IPS-20b (cell line): ENCODE results near the gene CHCHD4.
"Not testable (repeated sequence)": the region's sequence is repeated elsewhere in the genome, so short reads cannot be mapped to it uniquely, and the experiment has no call there.

Experiments used
- H3K27ac ChIP-seq: one replicate; pipeline ENCODE4 v1.5.1; 2013; ENCODE audit warnings: low read length
- H3K27me3 ChIP-seq: 2 replicates; pipeline ENCODE4 v1.6.1; 2013; ENCODE audit warnings: mild to moderate bottlenecking, low read length, inconsistent platforms; ENCODE audit not compliant: insufficient read depth
- H3K36me3 ChIP-seq: 2 replicates; pipeline ENCODE4 v1.6.1; 2013; ENCODE audit warnings: low read depth, mild to moderate bottlenecking, inconsistent platforms, low read length, moderate library complexity; ENCODE audit not compliant: insufficient read depth
- H3K4me1 ChIP-seq: 2 replicates; pipeline ENCODE4 v1.6.1; 2013; ENCODE audit warnings: mild to moderate bottlenecking, control low read depth, inconsistent platforms, low read length, moderate library complexity; ENCODE audit not compliant: insufficient read depth
- H3K4me3 ChIP-seq: 2 replicates; pipeline ENCODE4 v1.5.1; 2013; ENCODE audit warnings: mild to moderate bottlenecking, low read length, inconsistent platforms
- H3K9ac ChIP-seq: 2 replicates; pipeline ENCODE4 v1.6.1; 2013; ENCODE audit warnings: low read depth, mild to moderate bottlenecking, inconsistent platforms, low read length, moderate library complexity
- H3K9me3 ChIP-seq: 2 replicates; pipeline ENCODE4 v1.6.1; 2013; ENCODE audit warnings: mild to moderate bottlenecking, low read depth, low read length, inconsistent platforms; ENCODE audit not compliant: insufficient read depth

The CHCHD4 gene

GRCh38 chr3:14113965-14114635 lies 10.6 kb downstream of the CHCHD4 start:
- Histone ChIP-seq H3K4me1 (no peaks in the 10 kb centered on the region), H3K27ac (no peak overlapping the region), H3K9me3 (no peaks in the 10 kb centered on the region), H3K9ac (no peak overlapping the region), H3K4me3 (no peak overlapping the region), H3K36me3 (peaks cover 58% of the 10 kb centered on the region), H3K27me3 (no peaks in the 10 kb centered on the region)

DNA sequence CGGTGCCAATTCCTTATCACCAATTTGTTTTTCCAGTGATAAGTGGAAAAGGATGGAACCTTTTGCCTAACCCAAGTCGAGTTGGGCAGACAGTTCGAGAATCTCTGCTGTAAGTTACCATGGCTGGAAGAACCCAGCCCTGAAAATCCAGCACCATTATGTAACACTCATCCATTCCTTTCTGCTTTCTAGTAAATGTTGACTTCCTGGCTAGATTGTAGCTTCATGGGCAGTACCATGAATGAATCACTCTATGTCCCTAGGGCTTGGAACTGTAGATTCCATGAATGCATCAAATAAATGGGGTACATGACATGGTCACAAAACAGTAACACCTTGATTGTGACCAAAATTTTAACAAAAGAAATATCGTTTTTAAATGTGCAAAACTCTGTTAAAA lies 14.0 kb downstream of the CHCHD4 start:
- Histone ChIP-seq H3K27me3 (no peaks in the 10 kb centered on the region), H3K9me3 (no peaks in the 10 kb centered on the region), H3K27ac (no peak overlapping the region), H3K4me3 (no peak overlapping the region), H3K4me1 (no peaks in the 10 kb centered on the region), H3K9ac (no peak overlapping the region), H3K36me3 (peaks cover 49% of the 10 kb centered on the region)

GRCh38 chr3:14109821-14110220 lies 14.8 kb downstream of the CHCHD4 start:
- H3K36me3 ChIP-seq = peaks cover 40% of the 10 kb centered on the region
- H3K4me3 ChIP-seq, H3K4me1 ChIP-seq, H3K27ac ChIP-seq, H3K9me3 ChIP-seq, H3K9ac ChIP-seq, H3K27me3 ChIP-seq: not testable (repeated sequence)

GRCh38 chr3:14097616-14098391 lies 26.9 kb downstream of the CHCHD4 start:
- Histone ChIP-seq H3K9ac (no peak overlapping the region), H3K36me3 (no peaks in the 10 kb centered on the region), H3K9me3 (peaks cover 8% of the 10 kb centered on the region; the same call in 1 of the 2 replicates), H3K4me1 (no peaks in the 10 kb centered on the region), H3K4me3 (no peak overlapping the region), H3K27ac (no peak overlapping the region), H3K27me3 (no peaks in the 10 kb centered on the region)

- Histone ChIP-seq H3K27me3 (no peaks in the 10 kb centered on the region), H3K27ac (no peak overlapping the region), H3K36me3 (no peaks in the 10 kb centered on the region)
These were observed 27.9 kb downstream of the CHCHD4 start for GRCh38 chr3:14096742-14097141.

DNA sequence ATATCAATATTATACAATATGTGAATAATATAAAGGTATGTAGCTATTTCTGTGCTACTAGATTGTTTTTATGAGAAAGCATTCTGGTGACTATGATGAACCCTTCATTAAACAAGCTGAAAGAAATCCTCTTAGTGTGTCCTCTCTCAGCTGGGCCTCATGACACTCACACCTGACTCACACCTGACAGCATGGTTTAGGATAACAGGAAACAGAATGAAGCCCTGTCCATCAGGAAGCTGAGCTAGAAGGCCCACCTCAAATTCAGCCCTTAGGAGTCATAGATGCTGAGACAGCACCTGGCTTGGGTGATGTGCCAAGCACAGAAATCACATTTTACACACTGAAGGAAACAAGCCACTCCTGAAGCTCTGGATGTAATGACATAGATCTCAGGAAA lies 30.8 kb downstream of the CHCHD4 start:
- Histone ChIP-seq H3K4me3 (no peak overlapping the region), H3K27ac (no peak overlapping the region), H3K9ac (no peak overlapping the region), H3K36me3 (no peaks in the 10 kb centered on the region), H3K4me1 (peaks cover 7% of the 10 kb centered on the region; the same call in 1 of the 2 replicates), H3K27me3 (no peaks in the 10 kb centered on the region), H3K9me3 (0 out of 2 replicates have a peak, but pooled peaks cover 5% of the 10 kb centered on the region)

More at GRCh38 chr3:14096742-14097141, 27.9 kb downstream of the CHCHD4 start:
- Histone ChIP-seq H3K9me3 (peaks cover 8% of the 10 kb centered on the region; the same call in 1 of the 2 replicates), H3K4me3 (no peak overlapping the region), H3K4me1 (peaks cover 4% of the 10 kb centered on the region; the same call in 1 of the 2 replicates), H3K9ac (no peak overlapping the region)

GRCh38 chr3:14092464-14092863 lies 32.2 kb downstream of the CHCHD4 start:
- Histone ChIP-seq H3K4me3 (no peak overlapping the region), H3K27ac (no peak overlapping the region), H3K27me3 (no peaks in the 10 kb centered on the region), H3K36me3 (no peaks in the 10 kb centered on the region), H3K9me3 (peaks cover 14% of the 10 kb centered on the region), H3K9ac (no peak overlapping the region), H3K4me1 (peaks cover 7% of the 10 kb centered on the region; the same call in 1 of the 2 replicates)

DNA sequence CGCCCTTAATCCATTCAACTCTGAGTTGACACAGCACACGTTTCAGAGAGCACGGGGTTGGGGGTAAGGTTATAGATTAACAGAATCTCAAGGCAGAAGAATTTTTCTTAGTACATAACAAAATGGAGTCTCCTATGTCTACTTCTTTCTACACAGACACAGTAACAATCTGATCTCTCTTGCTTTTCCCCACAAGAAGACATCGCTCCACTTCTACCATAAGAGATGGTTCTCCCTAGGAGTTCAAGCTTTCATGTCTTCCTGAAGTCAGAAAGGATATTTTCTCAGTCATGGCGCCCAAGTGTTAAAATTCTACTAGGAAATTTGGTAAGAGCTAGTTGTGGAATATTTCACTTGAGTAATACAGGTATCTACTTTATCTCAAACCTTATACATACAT lies 32.7 kb downstream of the CHCHD4 start:
- H3K4me3 ChIP-seq, H3K36me3 ChIP-seq, H3K9ac ChIP-seq, H3K27me3 ChIP-seq, H3K27ac ChIP-seq, H3K4me1 ChIP-seq: not testable (repeated sequence)
- peaks cover 15% of the 10 kb centered on the region for H3K9me3 ChIP-seq

DNA sequence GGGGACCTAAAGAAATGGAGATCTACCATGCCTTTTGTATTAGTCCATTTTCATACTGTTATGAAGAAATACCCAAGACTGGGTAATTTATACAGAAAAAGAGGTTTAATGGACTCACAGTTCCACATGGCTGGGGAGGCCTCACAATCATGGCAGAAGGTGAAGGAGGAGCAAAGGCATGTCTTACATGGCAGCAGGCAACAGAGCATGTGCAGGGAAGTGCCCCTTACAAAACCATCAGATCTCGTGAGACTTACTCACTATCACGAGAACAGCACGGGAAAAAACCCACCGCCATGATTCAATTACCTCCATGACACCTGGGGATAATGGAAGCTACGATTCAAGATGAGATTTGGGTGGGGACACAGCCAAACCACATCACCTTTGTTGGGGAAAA lies 37.2 kb downstream of the CHCHD4 start:
- not testable (repeated sequence) for H3K36me3 ChIP-seq, H3K9ac ChIP-seq, H3K27me3 ChIP-seq, H3K27ac ChIP-seq, H3K4me1 ChIP-seq, H3K4me3 ChIP-seq
- peaks cover 20% of the 10 kb centered on the region for H3K9me3 ChIP-seq

DNA sequence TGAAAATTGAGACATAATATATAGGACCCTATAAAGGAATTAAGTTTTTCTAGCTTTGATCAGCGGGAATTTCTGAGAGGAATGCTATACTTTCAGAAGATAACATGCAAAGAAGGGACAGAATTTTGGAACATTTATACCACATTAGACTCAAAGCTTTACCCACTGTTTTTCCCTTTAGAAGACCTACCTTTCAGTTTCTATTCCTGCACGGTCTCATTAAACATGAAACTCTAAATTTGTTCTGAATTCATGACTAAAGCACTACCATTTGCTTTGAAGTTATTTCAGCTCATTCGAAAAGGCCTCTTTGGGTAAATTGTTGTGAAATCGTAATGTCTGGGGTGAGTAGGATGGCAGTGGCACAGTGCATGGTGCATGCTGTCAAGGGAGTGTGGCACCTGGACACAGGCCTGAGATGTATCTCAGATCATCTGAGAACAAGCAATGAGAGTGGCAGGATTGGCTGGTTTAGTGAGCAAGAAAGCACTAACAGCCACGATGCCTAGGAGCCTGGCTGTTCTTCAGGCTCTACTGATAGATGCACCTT lies 42.5 kb downstream of the CHCHD4 start:
- no peaks in the 10 kb centered on the region for H3K27me3 ChIP-seq
- H3K4me1 ChIP-seq = no peaks in the 10 kb centered on the region
- peaks cover 36% of the 10 kb centered on the region for H3K9me3 ChIP-seq
- no peaks in the 10 kb centered on the region for H3K36me3 ChIP-seq
- H3K27ac ChIP-seq = no peak overlapping the region
- no peak overlapping the region for H3K4me3 ChIP-seq
- H3K9ac ChIP-seq = no peak overlapping the region

DNA sequence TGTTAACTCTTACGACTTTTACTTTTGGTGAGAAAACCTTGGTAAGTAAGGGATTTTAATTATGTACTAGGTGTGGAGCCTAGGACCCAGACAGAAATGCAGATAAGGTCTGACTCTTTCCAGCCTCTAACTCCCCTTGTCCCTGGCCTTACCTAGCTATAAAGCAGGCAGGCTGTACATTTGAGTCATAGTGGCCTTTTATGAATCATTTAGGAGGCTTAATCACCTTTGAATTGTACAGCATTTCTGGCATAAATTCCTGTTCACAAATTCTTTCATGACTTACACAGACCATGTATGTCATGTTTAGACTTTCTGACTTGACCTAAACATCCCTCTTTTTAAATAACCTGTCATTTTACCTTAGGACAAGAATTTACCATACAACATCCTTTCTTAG lies 47.4 kb downstream of the CHCHD4 start:
- H3K27ac ChIP-seq = no peak overlapping the region
- no peak overlapping the region for H3K9ac ChIP-seq
- no peaks in the 10 kb centered on the region for H3K27me3 ChIP-seq
- no peaks in the 10 kb centered on the region for H3K36me3 ChIP-seq
- no peak overlapping the region for H3K4me3 ChIP-seq
- no peaks in the 10 kb centered on the region for H3K4me1 ChIP-seq
- H3K9me3 ChIP-seq = peaks cover 32% of the 10 kb centered on the region

- peaks cover 22% of the 10 kb centered on the region for H3K9me3 ChIP-seq
- not testable (repeated sequence) for H3K4me3 ChIP-seq, H3K9ac ChIP-seq, H3K27me3 ChIP-seq, H3K36me3 ChIP-seq, H3K4me1 ChIP-seq, H3K27ac ChIP-seq
These were observed 49.4 kb downstream of the CHCHD4 start for GRCh38 chr3:14075233-14075632.
